ENCODE results near the gene GFOD1. TPM values are rescaled to one million over a fixed set of nuclear protein-coding genes. Genes with fewer than 3 reads are reported as not detected.

The GFOD1 gene
- polyA plus RNA-seq, 1 donor: 2.0 TPM

DNA sequence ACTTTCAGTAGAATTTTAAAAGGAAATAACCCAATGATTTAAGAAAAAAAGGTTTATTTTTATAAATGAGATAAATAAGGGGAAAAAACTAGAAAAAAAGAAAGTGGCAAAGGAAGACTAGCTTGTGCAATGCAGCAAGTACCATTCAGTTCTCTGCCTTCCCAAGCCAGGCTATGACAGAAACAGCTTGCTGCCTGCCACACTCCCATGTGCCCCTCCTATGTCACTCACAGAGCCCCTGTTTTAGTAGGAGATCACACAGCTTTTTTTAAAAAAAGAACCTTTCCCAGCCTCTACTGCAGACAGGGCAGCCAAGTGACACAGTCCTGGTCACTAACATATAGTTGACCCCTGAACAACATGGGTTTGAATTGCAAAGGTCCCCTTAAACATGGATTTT is 172.6 kb downstream of the GFOD1 start:
- no peak overlapping the region for H3K4me3 ChIP-seq (ENCODE audit: low read length)
- no peak for DNase-seq
- H3K27me3 ChIP-seq (ENCODE audit: control insufficient read depth, insufficient read depth, low read length): no peaks in the 10 kb centered on the region
- peaks cover 52% of the 10 kb centered on the region for H3K36me3 ChIP-seq (ENCODE audit: control insufficient read depth, insufficient read depth, low read length)
- peaks cover 3% of the 10 kb centered on the region for H3K4me1 ChIP-seq (ENCODE audit: control insufficient read depth, insufficient read depth, low read length)
- no peak overlapping the region for H3K27ac ChIP-seq (ENCODE audit: low read length)
- H3K9me3 ChIP-seq (ENCODE audit: control insufficient read depth, low read depth, low read length): no peaks in the 10 kb centered on the region

DNA sequence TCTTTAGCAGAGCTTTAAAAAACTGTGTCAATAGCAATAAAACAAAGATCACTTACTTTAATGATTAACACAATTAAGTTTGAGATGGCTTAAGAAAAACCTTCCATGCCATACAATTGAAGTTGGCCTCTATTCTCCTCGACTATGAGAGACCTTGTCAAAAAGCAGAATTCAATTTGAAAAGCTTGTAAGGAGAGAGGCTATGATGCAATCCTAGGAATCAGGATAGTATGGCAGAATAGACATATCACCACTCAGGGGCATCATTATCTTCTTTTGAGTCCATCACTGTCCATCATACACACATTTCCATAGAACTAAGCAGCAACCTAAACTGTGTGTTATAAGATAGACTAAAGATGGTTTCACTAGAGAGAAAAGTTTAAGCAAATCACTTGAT is 176.2 kb downstream of the GFOD1 start:
- H3K4me1 ChIP-seq (ENCODE audit: control insufficient read depth, insufficient read depth, low read length): peaks cover 3% of the 10 kb centered on the region

DNA sequence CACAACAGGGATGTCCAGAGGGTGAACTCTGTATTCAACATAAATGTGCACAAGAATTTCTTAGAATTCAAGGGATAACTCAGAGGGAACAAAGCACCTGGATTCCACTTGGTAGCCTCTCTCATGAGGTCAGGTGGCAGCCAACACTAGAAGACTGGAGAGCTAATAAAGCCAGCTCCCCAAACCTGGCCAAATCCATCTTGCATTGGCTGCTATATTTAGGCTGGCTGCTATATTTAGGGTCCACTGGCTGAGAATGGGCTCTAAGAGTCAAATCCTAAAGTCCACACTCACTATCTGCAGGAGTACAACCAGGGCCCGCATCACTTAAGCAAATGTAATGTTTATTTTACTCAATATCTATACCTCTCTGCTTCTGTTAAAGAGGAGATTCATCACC is 179.1 kb downstream of the GFOD1 start:
- Histone ChIP-seq H3K9me3 (ENCODE audit: control insufficient read depth, low read depth, low read length) (no peaks in the 10 kb centered on the region), H3K4me1 (ENCODE audit: control insufficient read depth, insufficient read depth, low read length) (peaks cover 3% of the 10 kb centered on the region), H3K36me3 (ENCODE audit: control insufficient read depth, insufficient read depth, low read length) (peaks cover 37% of the 10 kb centered on the region), H3K27me3 (ENCODE audit: control insufficient read depth, insufficient read depth, low read length) (no peaks in the 10 kb centered on the region), H3K27ac (ENCODE audit: low read length) (no peak overlapping the region), H3K4me3 (ENCODE audit: low read length) (no peak overlapping the region)
- no peak for DNase-seq
- WGBS (ENCODE audit: insufficient coverage, low lambda C conversion rate): no CpG with 5 or more reads among the region's 1 CpG

More for the DNA sequence above, 176.2 kb downstream of the GFOD1 start:
- H3K4me3 ChIP-seq (ENCODE audit: low read length): no peak overlapping the region
- no peak for DNase-seq
- no peaks in the 10 kb centered on the region for H3K27me3 ChIP-seq (ENCODE audit: control insufficient read depth, insufficient read depth, low read length)
- WGBS (ENCODE audit: insufficient coverage, low lambda C conversion rate): 0% methylated on average over 1 of the region's 1 CpG
- no peaks in the 10 kb centered on the region for H3K9me3 ChIP-seq (ENCODE audit: control insufficient read depth, low read depth, low read length)
- H3K27ac ChIP-seq (ENCODE audit: low read length): no peak overlapping the region
- peaks cover 42% of the 10 kb centered on the region for H3K36me3 ChIP-seq (ENCODE audit: control insufficient read depth, insufficient read depth, low read length)

Other genes with a start within 250 kb of the GFOD1 start
- 15.6 TPM for gene TBC1D7, start 159.1 kb downstream of the GFOD1 start, polyA plus RNA-seq
- gene SIRT5, start 87.0 kb upstream of the GFOD1 start, polyA plus RNA-seq: 13.4 TPM
- 67.2 TPM for gene NOL7, start 127.7 kb upstream of the GFOD1 start, polyA plus RNA-seq
- 27.8 TPM for gene RANBP9, start 224.2 kb upstream of the GFOD1 start, polyA plus RNA-seq